GM12878 (cell line): Measurements from ENCODE around the gene CAMKK1. TPM values are rescaled to one million over a fixed set of nuclear protein-coding genes. Genes with fewer than 3 reads are reported as not detected.

ENCODE experiments used
- ATAC-seq: fragments of 200-7000 bp; cut with Tn5 transposase; 3 replicates; pipeline ENCODE4 v1.9.1; 2020; ENCODE audit warnings: mild to moderate bottlenecking, moderate library complexity
- BruUV-seq: library from RNA; stranded (reverse); fragments of 400-500 nt; replicated peaks from 2 replicates; lab custom pipeline; 2021; lab: Mats Ljungman, UMichigan
- CTCF ChIA-PET: fragments of 300-600 bp; sonication (Branson Sonifier 250); formaldehyde crosslinking; extraction: SDS; loops from one replicate; lab custom pipeline; 2021; ENCODE audit warnings: inconsistent platforms; lab: Yijun Ruan, JAX
- POLR2A ChIA-PET: fragments of 350-600 bp; formaldehyde crosslinking; extraction: SDS; loops from one replicate; lab custom pipeline; 2021; ENCODE audit warnings: inconsistent platforms; lab: Charles Lee
- RAD21 ChIA-PET: fragments of 300-600 bp; sonication (Branson Sonifier 250); formaldehyde crosslinking; loops from one replicate; lab custom pipeline; 2023; ENCODE audit warnings: antibody characterized with exemption; ENCODE audit not compliant: unreplicated experiment; lab: Charles Lee
- SMC1A ChIA-PET: fragments of 300-600 bp; sonication (Branson Sonifier 250); formaldehyde crosslinking; loops from one replicate; lab custom pipeline; 2023; ENCODE audit not compliant: unreplicated experiment, uncharacterized antibody; lab: Charles Lee
- DNase-seq: peaks from one replicate; pipeline ENCODE4 v3.0.0-alpha.2; 2011; ENCODE audit warnings: low read depth, low spot score
- FAIRE-seq: peaks from 3 replicates; lab custom pipeline; 2011; peaks lifted over from hg19 to GRCh38; lab: Jason Lieb, UNC
- H2AFZ ChIP-seq: 2 replicates; pipeline ENCODE4 v1.6.0; 2011; ENCODE audit warnings: low read depth, low read length, control low read depth; ENCODE audit not compliant: control insufficient read depth
- H3K27ac ChIP-seq: 2 replicates; pipeline ENCODE4 v1.5.1; 2011; ENCODE audit warnings: control low read depth; ENCODE audit not compliant: control insufficient read depth, insufficient read depth
- H3K27me3 ChIP-seq, 2 experiments: replicated peaks in 1 of 2; 2 replicates each; pipeline versions ENCODE4 v1.6.0 to v1.6.1; 2011; ENCODE audit warnings: low read length in 1 of 2; ENCODE audit not compliant: control insufficient read depth in 2 of 2, insufficient read depth in 2 of 2
- H3K36me3 ChIP-seq, 2 experiments: 2 replicates each; pipeline ENCODE4 v1.5.1; 2011; ENCODE audit warnings: low read length in 1 of 2; ENCODE audit not compliant: control insufficient read depth in 2 of 2, insufficient read depth in 2 of 2
- H3K4me1 ChIP-seq: 2 replicates; pipeline ENCODE4 v1.6.1; 2011; ENCODE audit warnings: mild to moderate bottlenecking, low read length, moderate library complexity, mixed read lengths; ENCODE audit not compliant: control insufficient read depth, insufficient read depth
- H3K4me2 ChIP-seq: 2 replicates; pipeline ENCODE4 v1.6.0; 2011; ENCODE audit warnings: control low read depth; ENCODE audit not compliant: control insufficient read depth, insufficient read depth
- H3K4me3 ChIP-seq: fragments of 200-600 bp; sonication (generic); 2 replicates; pipeline ENCODE4 v1.5.1; 2016
- H3K79me2 ChIP-seq: 2 replicates; pipeline ENCODE4 v1.6.0; 2011; ENCODE audit warnings: low read length; ENCODE audit not compliant: control insufficient read depth, insufficient read depth
- H3K9ac ChIP-seq: 2 replicates; pipeline ENCODE4 v1.8.0; 2011; ENCODE audit warnings: low read length, control low read depth, mixed read lengths; ENCODE audit not compliant: control insufficient read depth, insufficient read depth
- H3K9me3 ChIP-seq: replicated peaks from 3 replicates; pipeline ENCODE4 v1.5.1; 2011; ENCODE audit warnings: mild to moderate bottlenecking, low read length; ENCODE audit not compliant: control insufficient read depth, insufficient read depth
- H4K20me1 ChIP-seq: 2 replicates; pipeline ENCODE4 v1.6.0; 2011; ENCODE audit not compliant: control insufficient read depth, insufficient read depth
- BHLHE40 ChIP-seq, 2 experiments: fragments of 450-650 bp in 1 of 2; IDR thresholded peaks; 2 replicates each; pipeline ENCODE4 v1.6.1; 2011 to 2017; ENCODE audit warnings: low read depth in 2 of 2, borderline replicate concordance in 1 of 2, improper control_type of control experiment in 1 of 2, low read length in 1 of 2, mild to moderate bottlenecking in 1 of 2
- CBX5 ChIP-seq: sonication (generic); IDR thresholded peaks from 2 replicates; pipeline ENCODE4 v1.6.1; 2016; ENCODE audit warnings: low read depth, moderate library complexity, mild to moderate bottlenecking, inconsistent platforms
- CTCF ChIP-seq, 3 experiments: IDR thresholded peaks in 2 of 3; conservative IDR thresholded peaks in 1 of 3; 2 replicates each; pipeline ENCODE4 v1.5.1; 2011; ENCODE audit warnings: low read depth in 3 of 3, low read length in 3 of 3, mild to moderate bottlenecking in 3 of 3, control low read depth in 2 of 3, moderate library complexity in 2 of 3, inconsistent platforms in 1 of 3, mixed read lengths in 1 of 3; ENCODE audit not compliant: control insufficient read depth in 2 of 3, insufficient read depth in 1 of 3; ENCODE audit errors: extremely low read depth in 1 of 3
- DPF2 ChIP-seq: fragments of 450-650 bp; IDR thresholded peaks from 2 replicates; pipeline ENCODE4 v1.6.1; 2017; ENCODE audit warnings: mild to moderate bottlenecking
- FOS ChIP-seq: IDR thresholded peaks from 3 replicates; pipeline ENCODE4 v1.6.1; 2011; ENCODE audit warnings: borderline replicate concordance; ENCODE audit not compliant: insufficient read length; ENCODE audit errors: extremely low read depth
- GABPA ChIP-seq: IDR thresholded peaks from 2 replicates; pipeline ENCODE4 v1.6.1; 2014; ENCODE audit warnings: antibody characterized with exemption, low read depth, mild to moderate bottlenecking, inconsistent platforms
- MEF2A ChIP-seq: IDR thresholded peaks from 2 replicates; pipeline ENCODE4 v1.6.1; 2011; ENCODE audit warnings: low read depth, mild to moderate bottlenecking, low read length, moderate library complexity; ENCODE audit not compliant: insufficient read depth
- PML ChIP-seq: IDR thresholded peaks from 2 replicates; pipeline ENCODE4 v1.6.1; 2012; ENCODE audit warnings: low read length, inconsistent platforms
- POLR2AphosphoS2 ChIP-seq: IDR thresholded peaks from 2 replicates; pipeline ENCODE4 v1.6.1; 2011; ENCODE audit warnings: low read depth, mild to moderate bottlenecking, low read length, improper control_type of control experiment, moderate library complexity
- RAD21 ChIP-seq: IDR thresholded peaks from 2 replicates; pipeline ENCODE4 v1.6.1; 2011; ENCODE audit warnings: mild to moderate bottlenecking, low read depth, low read length, moderate library complexity; ENCODE audit not compliant: insufficient read depth
- RAD51 ChIP-seq: fragments of 450-650 bp; IDR thresholded peaks from 2 replicates; pipeline ENCODE4 v1.6.1; 2016; ENCODE audit warnings: moderate library complexity, mild to moderate bottlenecking, inconsistent platforms
- REST ChIP-seq: IDR thresholded peaks from 2 replicates; pipeline ENCODE4 v1.6.1; 2012; ENCODE audit warnings: mild to moderate bottlenecking, low read depth, low read length
- RUNX3 ChIP-seq: IDR thresholded peaks from 2 replicates; pipeline ENCODE4 v1.6.1; 2012; ENCODE audit warnings: low read length, inconsistent platforms
- SMC3 ChIP-seq: IDR thresholded peaks from 2 replicates; pipeline ENCODE4 v1.6.1; 2011; ENCODE audit warnings: low read length, improper control_type of control experiment, borderline replicate concordance
- SP1 ChIP-seq: IDR thresholded peaks from one replicate; pipeline ENCODE4 v1.6.1; 2011; ENCODE audit warnings: low read depth, low read length
- WGBS: methylation state at CpG from one replicate; pipeline ENCODE4 v1.1.6; 2016; ENCODE audit warnings: low lambda C conversion rate; ENCODE audit not compliant: insufficient replicate concordance, insufficient coverage; ENCODE audit errors: missing lambda C conversion rate; 5-methylcytosine and 5-hydroxymethylcytosine counted together
- in situ Hi-C: fragments of 300-500 bp; cut with MboI; formaldehyde crosslinking; loops from 9 replicates; pipeline ENCODE4 v1.14.3; 2018; ENCODE audit warnings: mixed read lengths
- intact Hi-C: fragments of 100-400 bp; cut with micrococcal nuclease; formaldehyde crosslinking; loops from one replicate; pipeline ENCODE4 v1.14.2; 2022; ENCODE audit not compliant: unreplicated experiment
- polyA plus RNA-seq, 11 experiments: library from polyadenylated mRNA; depleted of rRNA in 4 of 11; unstranded in 6 of 11; stranded (reverse) in 5 of 11; fragments of >200 nt; fragmentation: Nextera tagmentation in 4 of 11; fragmentation: Illumina TruSeq in 1 of 11; extraction: Ambion mirVana in 4 of 11; extraction: Trizol in 1 of 11; gene quantifications; 1 replicate in 1 of 11; 2 replicates in 10 of 11; pipeline versions ENCODE4 v1.2.1 to v1.2.3, GENCODE V29; 2011 to 2016; ENCODE audit warnings: inconsistent platforms in 2 of 11, missing spikeins in 2 of 11, low read depth in 1 of 11
- total RNA-seq, 4 experiments: library from RNA; depleted of rRNA in 3 of 4; stranded (reverse); fragments of >200 nt in 3 of 4; fragmentation: Illumina TruSeq in 1 of 4; extraction: Trizol in 1 of 4; gene quantifications; 2 replicates each; pipeline versions ENCODE4 v1.2.1 to v1.2.3, GENCODE V29; 2013 to 2021

The CAMKK1 gene
- total and polyA plus RNA-seq, 10 of the 15 experiments (the other 5 are each of a cell fraction or from before 2014, with no cell fraction given) = 0.06 to 0.84 (median 0.37) TPM

GRCh38 chr17:3907483-3908216 lies 14.8 kb upstream of the CAMKK1 start:
- no peak overlapping the region for H3K9ac ChIP-seq
- H3K36me3 ChIP-seq = no peaks in the 10 kb centered on the region
- CTCF ChIA-PET = interaction anchor here (0.7 to 1.4 kb wide), 8 partner anchors 13 to 385 kb away, joined by 3 to 8 read pairs (median 5); no protein-coding TSS in a partner anchor
- BruUV-seq = no TSS peak
- no peak overlapping the region for H2AFZ ChIP-seq
- FAIRE-seq (no peak), DNase-seq (no peak), ATAC-seq (no peak)
- SMC1A ChIA-PET = interaction anchor here (0.6 kb wide), 1 partner anchor 596 kb away, joined by 3 read pairs; no protein-coding TSS in a partner anchor
- no peak overlapping the region for H3K4me3 ChIP-seq
- POLR2A ChIA-PET = interaction anchor here (1.0 kb wide), 1 partner anchor 9 kb away, joined by 4 read pairs; the partner anchor contains the start of gene P2RX1
- H3K27me3 ChIP-seq = no peaks in the 10 kb centered on the region; a peak in 1 of 4 replicates
- WGBS = 44% methylated on average over 11 of the region's 11 CpGs
- no peak overlapping the region for H3K4me2 ChIP-seq
- intact Hi-C loops = no loop called here
- H4K20me1 ChIP-seq = no peaks in the 10 kb centered on the region
- RAD21 ChIA-PET = interaction anchor here (0.5 to 1.1 kb wide), 2 partner anchors 44 to 65 kb away, joined by 3 read pairs; no protein-coding TSS in a partner anchor
- no peaks in the 10 kb centered on the region; the same call in 2 of the 3 replicates for H3K9me3 ChIP-seq
- no peaks in the 10 kb centered on the region for H3K79me2 ChIP-seq
- H3K27ac ChIP-seq = no peak overlapping the region
- TF ChIP-seq RUNX3 (no peak), RAD51 (peak; percentile 37; the same call in 1 of the 2 replicates), RAD21 (peak; percentile 60), CTCF (IDR thresholded peaks at IDR 0.05 in 2 of 3, conservative IDR thresholded peaks at IDR 0.05 in 1 of 3; ENCODE audit: control insufficient read depth in 2 of 3, extremely low read depth in 1 of 3, insufficient read depth in 1 of 3, low read depth in 3 of 3, low read length in 3 of 3) (peak; percentile 28 to 55 (median 47); a peak in 4 of 6 replicates), SP1 (no peak), PML (no peak), REST (no peak), MEF2A (no peak), BHLHE40 (IDR thresholded peaks at IDR 0.05; ENCODE audit: borderline replicate concordance in 1 of 2, low read depth in 2 of 2, low read length in 1 of 2) (peak in 1 of 2 experiments; percentile 17; a peak in 1 of 4 replicates), FOS (no peak), GABPA (no peak), DPF2 (no peak), CBX5 (no peak), POLR2AphosphoS2 (no peak), SMC3 (peak; percentile 46; the same call in 1 of the 2 replicates)
- peaks cover 19% of the 10 kb centered on the region for H3K4me1 ChIP-seq
- in situ Hi-C loops = no loop called here
